Effector memory CD4-positive, alpha-beta T cell (primary cell): ENCODE results near the gene RPS6KL1.

Experiments used
- DNase-seq, 3 donors: peaks; one replicate each; pipeline ENCODE4 v3.0.0-alpha.2; 2020
- H3K27ac ChIP-seq: 2 replicates; pipeline ENCODE4 v1.7.0; 2013; ENCODE audit warnings: mild to moderate bottlenecking, low read length, moderate library complexity; ENCODE audit not compliant: insufficient read depth, poor library complexity, severe bottlenecking
- H3K27me3 ChIP-seq: replicated peaks from 2 replicates; pipeline ENCODE4 v1.7.0; 2013; ENCODE audit warnings: mild to moderate bottlenecking, low read length; ENCODE audit not compliant: insufficient read depth, control insufficient read depth, poor library complexity, severe bottlenecking
- H3K36me3 ChIP-seq: 2 replicates; pipeline ENCODE4 v1.7.0; 2013; ENCODE audit warnings: mild to moderate bottlenecking, low read length, moderate library complexity; ENCODE audit not compliant: control insufficient read depth, insufficient read depth
- H3K4me1 ChIP-seq: 2 replicates; pipeline ENCODE4 v1.7.0; 2013; ENCODE audit warnings: low read length, mild to moderate bottlenecking; ENCODE audit not compliant: control insufficient read depth, insufficient read depth, poor library complexity, severe bottlenecking
- H3K4me3 ChIP-seq: 2 replicates; pipeline ENCODE4 v1.7.0; 2013; ENCODE audit warnings: low read length, low read depth, mild to moderate bottlenecking; ENCODE audit not compliant: insufficient read depth, poor library complexity, severe bottlenecking
- H3K9me3 ChIP-seq: 2 replicates; pipeline ENCODE4 v1.7.0; 2013; ENCODE audit warnings: mild to moderate bottlenecking, low read length, moderate library complexity; ENCODE audit not compliant: control insufficient read depth
- total RNA-seq, 3 donors: gene quantifications; one replicate each; lab custom pipeline; 2026; lab: John Stamatoyannopoulos, UW

The RPS6KL1 gene, protein sequence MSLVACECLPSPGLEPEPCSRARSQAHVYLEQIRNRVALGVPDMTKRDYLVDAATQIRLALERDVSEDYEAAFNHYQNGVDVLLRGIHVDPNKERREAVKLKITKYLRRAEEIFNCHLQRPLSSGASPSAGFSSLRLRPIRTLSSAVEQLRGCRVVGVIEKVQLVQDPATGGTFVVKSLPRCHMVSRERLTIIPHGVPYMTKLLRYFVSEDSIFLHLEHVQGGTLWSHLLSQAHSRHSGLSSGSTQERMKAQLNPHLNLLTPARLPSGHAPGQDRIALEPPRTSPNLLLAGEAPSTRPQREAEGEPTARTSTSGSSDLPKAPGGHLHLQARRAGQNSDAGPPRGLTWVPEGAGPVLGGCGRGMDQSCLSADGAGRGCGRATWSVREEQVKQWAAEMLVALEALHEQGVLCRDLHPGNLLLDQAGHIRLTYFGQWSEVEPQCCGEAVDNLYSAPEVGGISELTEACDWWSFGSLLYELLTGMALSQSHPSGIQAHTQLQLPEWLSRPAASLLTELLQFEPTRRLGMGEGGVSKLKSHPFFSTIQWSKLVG
- total RNA-seq = 1.2 to 6.1 (median 5.8) reads per million in 3 donors

DNA sequence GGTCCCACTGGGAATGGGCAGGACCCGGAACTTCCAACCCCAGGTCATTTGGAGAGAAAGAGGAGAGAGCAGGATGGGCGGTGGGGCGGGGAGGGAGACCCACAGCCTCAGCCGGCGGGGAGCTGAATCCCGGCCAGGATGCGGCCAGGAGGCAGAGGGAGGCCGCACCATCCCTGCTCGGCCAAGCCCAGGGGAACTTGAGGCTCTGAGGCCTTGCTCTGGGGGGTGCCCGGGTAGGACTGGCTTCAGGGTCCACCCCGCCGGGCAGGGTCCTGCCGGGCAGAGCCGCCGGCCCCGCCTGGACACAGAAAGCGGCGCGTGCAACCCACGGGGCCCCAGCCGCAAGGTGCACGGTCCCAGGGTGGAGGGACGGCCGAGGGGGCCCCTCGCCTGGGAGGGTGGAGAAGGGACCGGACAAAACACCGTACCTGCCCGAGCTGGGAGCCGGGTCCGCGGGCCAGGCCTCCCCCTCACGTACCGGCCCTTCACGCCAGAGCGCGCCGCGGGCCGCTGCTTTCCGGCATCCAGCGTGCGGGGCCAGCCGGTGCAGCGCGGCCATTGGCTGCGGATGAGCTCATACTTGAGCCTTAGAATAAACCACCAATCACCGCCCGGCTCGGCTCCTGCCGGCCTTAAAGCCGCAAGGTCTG is at the start of gene RPS6KL1:
TSS of gene RPS6KL1 (minus strand) at position 509 of the 650 bp plus-strand sequence. CDS start 1,719 bp downstream, outside the sequence.
- Histone ChIP-seq H3K4me1 (no peaks in the 10 kb centered on the region), H3K36me3 (no peaks in the 10 kb centered on the region), H3K27me3 (no peaks in the 10 kb centered on the region), H3K4me3 (peak within 1 kb of the TSS; percentile 56), H3K27ac (no peak within 1 kb of the TSS), H3K9me3 (no peaks in the 10 kb centered on the region)
- DNase-seq = peak in 2 of 3 donors; percentile 47 to 56

DNA sequence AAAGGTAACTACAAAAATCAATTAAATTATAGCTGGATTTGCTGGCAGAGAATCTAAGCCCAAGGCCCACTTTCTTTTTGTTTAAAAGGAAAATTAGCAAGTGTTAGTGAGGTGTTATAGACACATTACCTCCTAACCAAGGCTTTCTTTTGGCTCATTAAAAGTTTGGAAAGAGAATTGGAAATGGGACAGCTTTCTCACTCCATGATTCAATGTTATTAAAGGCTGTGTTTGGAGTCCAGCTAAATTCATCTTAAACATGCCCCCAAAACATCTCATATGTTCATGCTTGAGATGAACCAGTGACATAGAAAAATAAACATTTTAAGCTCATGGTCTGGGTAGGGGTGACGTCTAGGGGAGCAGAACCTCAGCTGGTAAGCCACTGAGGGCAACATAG is 45.8 kb upstream of the RPS6KL1 start:
- no peaks in the 10 kb centered on the region for H3K27me3 ChIP-seq
- H3K9me3 ChIP-seq = no peaks in the 10 kb centered on the region
- no peak overlapping the region for H3K27ac ChIP-seq
- no peak for DNase-seq
- H3K36me3 ChIP-seq = no peaks in the 10 kb centered on the region
- H3K4me3 ChIP-seq = no peak overlapping the region
- no peaks in the 10 kb centered on the region for H3K4me1 ChIP-seq

- H3K9me3 ChIP-seq = no peaks in the 10 kb centered on the region
- H3K27ac ChIP-seq = no peak overlapping the region
- no peaks in the 10 kb centered on the region for H3K36me3 ChIP-seq
- H3K4me1 ChIP-seq = no peaks in the 10 kb centered on the region
- H3K4me3 ChIP-seq = no peak overlapping the region
- no peak for DNase-seq
- H3K27me3 ChIP-seq = no peaks in the 10 kb centered on the region
These were observed 42.6 kb upstream of the RPS6KL1 start for GRCh38 chr14:74965486-74966153.

DNA sequence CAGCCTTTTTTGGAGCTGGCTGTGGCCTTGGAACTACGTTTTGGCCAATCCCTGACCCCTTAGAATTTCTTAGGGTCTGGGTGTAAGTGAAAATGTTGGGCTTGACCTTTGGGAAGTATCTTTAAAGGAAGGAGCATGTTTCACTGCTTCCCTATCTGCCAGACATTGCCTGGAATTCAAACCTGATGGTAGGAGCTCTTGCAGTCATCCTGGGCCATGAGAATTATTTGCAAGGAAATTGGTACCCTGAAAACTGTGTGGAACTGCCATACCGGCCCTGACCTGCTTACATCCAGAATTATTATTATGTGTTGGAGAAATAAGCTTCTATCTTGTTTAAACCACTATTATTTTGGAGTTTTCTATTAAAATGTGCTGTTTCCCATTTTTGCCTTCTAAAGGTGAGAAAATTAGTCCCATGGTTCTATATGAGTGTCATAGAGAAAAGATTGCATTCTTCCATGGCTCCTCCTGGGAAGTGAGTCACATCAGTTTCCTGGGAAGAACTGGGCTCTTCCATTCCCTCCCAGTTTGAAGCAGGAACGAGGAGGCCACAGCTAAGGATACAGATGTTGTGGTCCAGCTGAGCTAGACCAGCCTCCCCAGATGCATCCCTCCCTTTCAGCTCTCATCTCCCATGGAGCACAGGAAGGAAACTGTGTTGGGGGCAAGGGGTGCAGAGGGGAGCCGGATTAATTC is 41.9 kb upstream of the RPS6KL1 start:
- H3K4me1 ChIP-seq = no peaks in the 10 kb centered on the region
- no peaks in the 10 kb centered on the region for H3K9me3 ChIP-seq
- no peak overlapping the region for H3K4me3 ChIP-seq
- no peaks in the 10 kb centered on the region for H3K27me3 ChIP-seq
- H3K36me3 ChIP-seq = no peaks in the 10 kb centered on the region
- H3K27ac ChIP-seq = no peak overlapping the region
- DNase-seq = no peak

- no peak for DNase-seq
- Histone ChIP-seq H3K27ac (no peak overlapping the region), H3K9me3 (no peaks in the 10 kb centered on the region), H3K36me3 (no peaks in the 10 kb centered on the region), H3K27me3 (no peaks in the 10 kb centered on the region), H3K4me3 (no peak overlapping the region), H3K4me1 (no peaks in the 10 kb centered on the region)
These were observed 40.7 kb upstream of the RPS6KL1 start for GRCh38 chr14:74963705-74964271.

DNA sequence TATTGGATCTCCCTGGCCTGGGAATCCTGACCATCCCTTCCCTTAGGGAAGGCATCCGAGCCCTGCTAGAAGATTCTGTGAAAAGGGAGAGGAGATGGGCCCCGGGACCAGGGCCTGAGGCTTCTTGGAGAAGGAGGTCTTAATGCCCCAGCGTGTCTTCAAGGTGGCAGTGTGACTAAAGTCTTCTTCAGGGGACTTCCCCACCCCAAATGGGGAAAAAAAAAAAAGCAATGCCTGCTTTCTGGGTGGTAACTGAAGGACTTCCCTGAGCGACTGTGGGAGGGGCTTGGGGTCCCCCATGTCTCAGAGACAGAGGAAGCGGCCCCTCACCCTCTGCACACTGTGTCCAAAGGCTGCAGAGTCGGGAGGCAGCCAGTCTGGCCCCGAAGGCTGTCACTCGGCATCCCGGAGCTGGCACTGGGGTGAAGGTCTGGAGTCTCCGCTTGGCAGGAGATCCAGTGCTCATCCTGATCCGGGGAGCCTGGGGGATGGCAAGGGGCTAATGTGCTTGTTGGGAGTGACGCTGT is 40.2 kb upstream of the RPS6KL1 start:
- no peaks in the 10 kb centered on the region for H3K9me3 ChIP-seq
- H3K4me3 ChIP-seq = no peak overlapping the region
- no peaks in the 10 kb centered on the region for H3K27me3 ChIP-seq
- no peak overlapping the region for H3K27ac ChIP-seq
- no peaks in the 10 kb centered on the region for H3K36me3 ChIP-seq
- no peaks in the 10 kb centered on the region for H3K4me1 ChIP-seq
- DNase-seq = no peak

GRCh38 chr14:74962493-74962892 is 39.4 kb upstream of the RPS6KL1 start:
- H3K4me1 ChIP-seq = no peaks in the 10 kb centered on the region
- DNase-seq = no peak

DNA sequence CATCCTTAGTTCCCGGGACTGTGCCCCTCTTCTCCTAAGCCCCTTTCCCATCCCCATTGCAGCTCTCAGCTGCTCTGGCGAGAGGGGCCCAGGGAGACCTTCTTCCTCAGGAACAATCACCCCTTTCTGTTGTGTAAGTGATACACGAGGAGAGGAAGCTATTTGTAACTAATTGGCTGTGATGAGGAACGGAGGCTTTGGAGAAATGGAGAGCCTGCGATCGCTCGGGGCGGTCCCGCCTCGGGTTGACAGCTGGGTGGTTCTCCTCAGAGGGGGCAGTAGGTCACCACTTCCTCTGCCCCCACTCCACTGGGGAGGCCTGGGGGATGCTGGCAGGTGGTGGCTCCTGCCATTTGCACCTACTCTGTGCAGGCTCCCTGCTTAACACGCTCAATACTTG is 39.0 kb upstream of the RPS6KL1 start:
- H3K27me3 ChIP-seq = no peaks in the 10 kb centered on the region
- H3K36me3 ChIP-seq = no peaks in the 10 kb centered on the region
- H3K4me1 ChIP-seq = no peaks in the 10 kb centered on the region
- H3K4me3 ChIP-seq = no peak overlapping the region
- no peaks in the 10 kb centered on the region for H3K9me3 ChIP-seq
- no peak overlapping the region for H3K27ac ChIP-seq
- DNase-seq = no peak

More at GRCh38 chr14:74962493-74962892, 39.4 kb upstream of the RPS6KL1 start:
- Histone ChIP-seq H3K27me3 (no peaks in the 10 kb centered on the region), H3K27ac (no peak overlapping the region), H3K36me3 (no peaks in the 10 kb centered on the region), H3K4me3 (no peak overlapping the region), H3K9me3 (no peaks in the 10 kb centered on the region)

DNA sequence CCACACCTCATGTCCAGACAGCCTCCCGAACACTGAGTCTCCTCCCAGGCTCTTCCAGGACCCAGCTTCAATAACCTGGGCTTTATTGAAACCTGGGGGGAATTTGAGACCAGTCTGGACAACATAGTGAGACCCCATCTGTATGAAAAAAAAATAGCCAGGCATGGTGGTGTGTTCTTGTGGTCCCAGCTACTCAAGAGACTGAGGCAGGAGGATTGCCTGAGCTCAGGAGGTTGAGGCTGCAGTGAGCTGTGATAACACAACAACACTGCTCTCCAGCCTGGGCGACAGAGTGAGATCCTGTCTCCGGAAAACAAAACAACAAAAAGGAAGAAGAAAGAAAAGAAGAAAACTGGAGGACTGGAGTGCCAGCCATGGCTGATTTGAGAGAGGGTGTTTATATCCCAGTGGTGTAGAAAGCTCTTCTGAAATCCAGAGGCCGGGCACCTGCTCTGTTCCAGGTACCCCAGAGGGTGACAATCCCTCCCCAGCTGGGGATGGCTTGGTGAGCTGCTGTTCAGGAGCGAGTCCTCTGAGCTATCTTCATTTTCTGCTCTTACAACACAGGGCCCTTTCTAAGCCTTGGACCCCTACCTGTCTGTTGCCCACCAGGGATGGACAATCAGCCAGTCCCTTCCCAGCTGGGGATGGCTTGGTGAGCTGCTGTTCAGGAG is 38.3 kb upstream of the RPS6KL1 start:
- Histone ChIP-seq H3K4me1 (no peaks in the 10 kb centered on the region), H3K36me3 (no peaks in the 10 kb centered on the region), H3K4me3 (no peak overlapping the region), H3K27ac (no peak overlapping the region), H3K9me3 (no peaks in the 10 kb centered on the region), H3K27me3 (no peaks in the 10 kb centered on the region)
- DNase-seq = no peak
